Chondrocyte (in vitro differentiated cells): ENCODE data around the gene PLXND1. TPM values are rescaled to one million over a fixed set of nuclear protein-coding genes. Genes with fewer than 3 reads are reported as not detected.

ENCODE experiments used
- DNase-seq: peaks from one replicate; pipeline ENCODE4 v3.0.0; 2021; ENCODE audit warnings: mixed read lengths, low spot score
- H3K27ac Mint-ChIP-seq: one replicate; pipeline ENCODE4 v1.8.0; 2021; ENCODE audit warnings: mild to moderate bottlenecking, moderate library complexity, mixed read lengths; ENCODE audit not compliant: unreplicated experiment
- H3K27me3 Mint-ChIP-seq: 2 replicates; pipeline ENCODE4 v1.8.0; 2021; ENCODE audit warnings: low read depth, mixed read lengths
- H3K36me3 Mint-ChIP-seq: 2 replicates; pipeline ENCODE4 v1.8.0; 2021; ENCODE audit warnings: low read depth, mixed read lengths
- H3K4me1 Mint-ChIP-seq: 2 replicates; pipeline ENCODE4 v1.8.0; 2021; ENCODE audit warnings: low read depth, mild to moderate bottlenecking, mixed read lengths
- H3K4me3 Mint-ChIP-seq: one replicate; pipeline ENCODE4 v1.8.0; 2021; ENCODE audit warnings: mild to moderate bottlenecking, moderate library complexity, mixed read lengths; ENCODE audit not compliant: unreplicated experiment
- H3K9me3 Mint-ChIP-seq: 2 replicates; pipeline ENCODE4 v1.8.0; 2021; ENCODE audit warnings: low read depth, mixed read lengths
- total RNA-seq: library from RNA; stranded (reverse); gene quantifications from 3 replicates; pipeline ENCODE4 v1.2.1, GENCODE V29; 2021
- TF ChIP-seq, protein P1 (sequence below): fragments of 200-600 bp; sonication (generic); IDR thresholded peaks from 2 replicates; pipeline ENCODE4 v1.5.0; 2021; ENCODE audit warnings: antibody characterized with exemption, mild to moderate bottlenecking, moderate library complexity

Gene PLXND1
- total RNA-seq, 1 donor from 2014 or later: 267 TPM

DNA sequence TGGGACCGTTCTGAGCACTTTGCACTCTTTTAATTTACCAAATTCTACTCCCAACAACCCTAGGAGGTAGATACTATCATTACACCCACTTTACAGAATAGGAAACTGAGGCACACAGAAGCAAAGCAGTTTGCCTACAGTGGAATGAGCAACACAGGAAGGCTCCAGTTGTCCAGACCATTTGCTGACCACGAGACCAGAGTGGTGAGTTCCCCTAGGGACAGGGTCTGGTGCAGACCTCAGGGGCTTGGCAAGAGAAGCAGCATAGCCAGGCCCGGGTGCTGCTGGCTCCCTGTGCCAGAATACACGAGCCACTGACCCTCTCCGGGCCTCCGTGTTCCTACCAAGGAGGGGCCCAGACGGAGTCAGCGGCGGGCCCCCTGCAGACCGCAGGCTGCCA, 26.5 kb downstream of the PLXND1 start:
- TF ChIP-seq, protein P1, sequence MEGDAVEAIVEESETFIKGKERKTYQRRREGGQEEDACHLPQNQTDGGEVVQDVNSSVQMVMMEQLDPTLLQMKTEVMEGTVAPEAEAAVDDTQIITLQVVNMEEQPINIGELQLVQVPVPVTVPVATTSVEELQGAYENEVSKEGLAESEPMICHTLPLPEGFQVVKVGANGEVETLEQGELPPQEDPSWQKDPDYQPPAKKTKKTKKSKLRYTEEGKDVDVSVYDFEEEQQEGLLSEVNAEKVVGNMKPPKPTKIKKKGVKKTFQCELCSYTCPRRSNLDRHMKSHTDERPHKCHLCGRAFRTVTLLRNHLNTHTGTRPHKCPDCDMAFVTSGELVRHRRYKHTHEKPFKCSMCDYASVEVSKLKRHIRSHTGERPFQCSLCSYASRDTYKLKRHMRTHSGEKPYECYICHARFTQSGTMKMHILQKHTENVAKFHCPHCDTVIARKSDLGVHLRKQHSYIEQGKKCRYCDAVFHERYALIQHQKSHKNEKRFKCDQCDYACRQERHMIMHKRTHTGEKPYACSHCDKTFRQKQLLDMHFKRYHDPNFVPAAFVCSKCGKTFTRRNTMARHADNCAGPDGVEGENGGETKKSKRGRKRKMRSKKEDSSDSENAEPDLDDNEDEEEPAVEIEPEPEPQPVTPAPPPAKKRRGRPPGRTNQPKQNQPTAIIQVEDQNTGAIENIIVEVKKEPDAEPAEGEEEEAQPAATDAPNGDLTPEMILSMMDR: no peak
- Mint-ChIP-seq H3K9me3 (no peaks in the 10 kb centered on the region), H3K4me3 (no peak overlapping the region), H3K27ac (no peak overlapping the region), H3K27me3 (no peaks in the 10 kb centered on the region), H3K36me3 (peaks cover 22% of the 10 kb centered on the region), H3K4me1 (no peaks in the 10 kb centered on the region)
- no peak for DNase-seq

DNA sequence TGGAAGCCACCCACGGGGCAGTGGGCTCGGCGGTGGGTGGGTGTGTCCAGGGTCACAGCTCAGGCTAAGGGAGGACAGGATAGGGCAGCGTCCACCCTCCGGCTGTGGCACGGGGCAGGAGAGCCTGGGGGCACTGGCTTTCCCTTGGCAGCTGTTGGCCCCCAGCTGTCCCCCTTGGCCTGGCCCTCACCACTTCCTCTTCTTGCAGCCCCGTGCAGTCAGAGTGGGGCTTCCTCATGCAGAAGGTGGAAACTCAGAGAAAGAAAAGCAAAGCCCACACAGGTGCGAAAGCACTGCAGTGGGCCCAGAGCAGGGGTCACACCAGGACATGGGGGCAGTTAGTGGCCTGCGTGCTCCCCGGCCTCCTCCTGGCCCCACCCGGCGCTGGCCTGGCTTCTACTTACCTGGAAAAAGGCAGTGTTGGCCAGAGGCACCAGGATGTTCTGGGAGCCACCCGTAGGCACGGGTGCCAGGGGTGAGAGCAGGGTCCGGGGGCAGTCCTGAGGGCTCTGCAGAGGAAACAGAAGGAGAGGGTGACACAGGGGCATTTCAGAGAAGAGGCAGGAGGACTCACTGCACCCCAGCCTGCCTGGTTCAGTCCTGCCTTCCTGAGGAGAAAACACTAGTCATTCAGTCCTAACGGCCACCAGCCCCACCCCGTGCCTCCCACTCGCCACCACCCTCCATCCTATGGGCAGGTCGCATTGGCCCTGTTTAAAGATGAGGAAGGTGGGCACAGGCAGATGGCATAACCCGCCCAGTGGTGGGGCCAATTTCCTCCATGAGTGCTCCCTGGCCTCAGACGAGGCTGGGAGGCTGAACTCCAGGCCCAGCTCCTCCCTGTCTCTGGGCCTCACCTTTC, 28.3 kb downstream of the PLXND1 start:
- H3K9me3 Mint-ChIP-seq: no peaks in the 10 kb centered on the region
- H3K4me1 Mint-ChIP-seq: no peaks in the 10 kb centered on the region
- H3K27me3 Mint-ChIP-seq: no peaks in the 10 kb centered on the region
- no peak overlapping the region for H3K4me3 Mint-ChIP-seq
- no peak for DNase-seq
- H3K36me3 Mint-ChIP-seq: peaks cover 20% of the 10 kb centered on the region
- H3K27ac Mint-ChIP-seq: no peak overlapping the region
- TF ChIP-seq, protein P1: no peak

DNA sequence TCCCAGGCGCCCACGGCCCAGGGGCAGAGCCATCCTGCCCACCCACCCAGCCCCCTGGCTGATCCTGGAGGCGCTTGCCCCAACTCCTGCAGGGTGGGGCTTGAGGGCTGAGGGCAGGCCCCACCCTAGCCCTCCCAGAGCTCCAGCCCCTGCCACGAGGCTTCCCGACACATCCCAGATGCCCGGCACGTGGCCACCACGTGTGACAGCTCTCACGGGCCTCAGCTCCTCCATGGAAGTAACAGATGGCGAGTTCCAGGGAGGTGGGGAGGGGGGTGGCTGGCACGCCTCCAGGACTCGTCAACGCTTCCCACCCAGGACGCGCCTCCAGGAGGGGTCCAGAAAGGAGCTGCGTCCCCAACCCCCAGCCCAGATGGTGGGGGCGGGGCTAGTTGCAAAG, 29.1 kb downstream of the PLXND1 start:
- no peaks in the 10 kb centered on the region for H3K9me3 Mint-ChIP-seq
- no peak overlapping the region for H3K27ac Mint-ChIP-seq
- no peak overlapping the region for H3K4me3 Mint-ChIP-seq
- TF ChIP-seq, protein P1: no peak
- no peaks in the 10 kb centered on the region for H3K27me3 Mint-ChIP-seq
- peaks cover 22% of the 10 kb centered on the region for H3K36me3 Mint-ChIP-seq
- H3K4me1 Mint-ChIP-seq: no peaks in the 10 kb centered on the region
- no peak for DNase-seq

DNA sequence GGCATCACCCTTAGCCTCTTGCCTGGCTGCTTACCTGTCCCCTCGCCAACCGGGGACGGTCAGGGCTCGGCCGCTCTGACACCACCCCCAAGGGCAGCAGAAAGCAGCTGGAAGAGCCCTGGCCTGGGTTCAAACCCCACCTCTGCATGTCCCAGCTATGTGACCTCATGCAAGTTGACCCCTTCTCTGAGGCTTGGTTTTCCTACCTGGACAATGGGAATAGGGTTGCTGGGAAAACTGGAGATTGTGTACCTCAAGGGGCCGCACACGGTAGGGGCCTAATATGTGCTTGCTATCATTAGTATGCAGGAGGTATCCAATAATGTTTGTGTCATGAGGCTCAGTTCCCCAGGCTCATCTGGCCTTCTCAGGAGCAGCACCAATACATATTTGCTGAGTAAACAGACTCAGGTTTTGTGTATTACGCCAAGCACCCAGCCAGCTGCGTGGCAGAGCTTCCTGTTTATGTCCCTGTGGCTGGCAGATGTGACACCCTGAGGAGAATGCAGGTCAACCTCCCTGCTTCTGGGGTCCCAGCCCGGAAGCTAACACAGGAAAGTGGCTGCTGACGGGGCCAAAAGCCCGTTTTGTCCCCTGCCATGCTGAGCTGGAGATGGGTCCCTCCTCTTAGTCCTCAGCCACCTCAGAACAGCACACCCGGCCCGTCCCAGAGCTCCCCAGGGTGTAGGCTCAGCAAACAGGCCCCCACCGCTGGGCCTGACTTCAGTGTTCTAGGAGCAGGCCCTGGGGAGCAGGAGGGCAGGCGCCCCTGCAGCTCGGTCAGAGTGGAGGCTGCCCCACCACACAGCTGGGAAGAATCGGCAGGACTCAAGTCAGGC, 29.7 kb downstream of the PLXND1 start:
- H3K4me3 Mint-ChIP-seq: no peak overlapping the region
- H3K27me3 Mint-ChIP-seq: no peaks in the 10 kb centered on the region
- peaks cover 27% of the 10 kb centered on the region for H3K36me3 Mint-ChIP-seq
- no peaks in the 10 kb centered on the region for H3K9me3 Mint-ChIP-seq
- TF ChIP-seq, protein P1: no peak
- no peak for DNase-seq
- no peak overlapping the region for H3K27ac Mint-ChIP-seq
- H3K4me1 Mint-ChIP-seq: no peaks in the 10 kb centered on the region

DNA sequence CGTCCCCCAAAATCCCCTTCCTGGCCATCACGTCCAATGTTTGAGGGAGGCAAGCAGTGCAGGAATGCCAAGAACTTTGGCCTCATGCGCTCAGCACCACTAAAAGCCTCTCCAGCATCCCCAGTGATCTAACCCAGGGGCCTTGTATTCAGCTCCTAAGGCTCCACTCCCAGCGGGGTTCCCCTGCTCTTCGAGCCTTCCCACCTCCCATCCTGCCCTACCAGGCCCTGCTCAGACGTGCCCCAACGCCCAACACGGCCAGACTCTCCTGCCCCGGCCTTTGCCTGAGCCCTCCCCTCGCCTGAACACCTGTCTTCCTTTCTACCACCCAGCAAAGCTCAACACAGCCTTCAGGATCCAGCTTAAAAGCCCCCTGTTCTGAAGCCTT, 30.5 kb downstream of the PLXND1 start:
- H3K27me3 Mint-ChIP-seq: no peaks in the 10 kb centered on the region
- H3K36me3 Mint-ChIP-seq: peaks cover 27% of the 10 kb centered on the region
- H3K27ac Mint-ChIP-seq: peak overlapping the region; percentile 37
- no peak for DNase-seq
- TF ChIP-seq, protein P1: no peak
- no peak overlapping the region for H3K4me3 Mint-ChIP-seq
- H3K4me1 Mint-ChIP-seq: no peaks in the 10 kb centered on the region
- H3K9me3 Mint-ChIP-seq: no peaks in the 10 kb centered on the region
